Stimulated activated CD8-positive, alpha-beta memory T cell treated with anti-CD3 and anti-CD28 coated beads, Interleukin-15, amount 100 ng/mL, for 1 hour (primary cell): Measurements from ENCODE around the gene RALY.

Source experiments
- DNase-seq: peaks from one replicate; pipeline ENCODE4 v3.0.0-alpha.2; 2020; ENCODE audit warnings: low read depth

The RALY gene

DNA sequence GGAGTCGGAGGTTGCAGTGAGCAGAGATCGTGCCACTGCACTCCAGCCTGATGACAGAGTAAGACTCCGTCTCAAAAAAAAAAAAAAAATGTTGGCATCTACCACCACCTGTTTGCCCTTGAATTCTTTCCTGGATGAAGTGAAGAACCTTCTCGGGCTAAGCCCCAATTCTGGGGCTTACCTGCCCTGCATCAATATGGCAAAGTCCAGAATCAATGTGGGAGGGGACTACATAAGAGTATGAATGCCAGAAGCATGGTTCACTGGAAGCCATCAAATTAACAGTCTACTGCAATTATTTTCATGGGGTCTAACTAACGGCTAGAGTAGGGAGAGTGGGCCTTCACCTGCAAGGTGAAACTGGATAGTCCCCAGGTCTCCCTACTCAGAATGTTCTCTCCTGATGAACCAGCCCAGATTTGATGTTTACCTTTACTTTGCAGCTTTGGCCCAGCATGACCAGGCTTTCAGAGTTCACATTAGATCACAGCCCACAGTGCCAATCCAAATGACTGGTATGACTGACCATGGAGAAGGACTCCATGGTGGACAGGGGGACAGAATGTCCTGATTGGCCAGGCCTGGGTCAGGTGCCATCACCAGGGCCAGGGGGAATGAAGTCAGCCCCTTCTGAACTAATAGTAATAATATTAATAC lies 7.0 kb upstream of the RALY start:
- DNase-seq: no peak

DNA sequence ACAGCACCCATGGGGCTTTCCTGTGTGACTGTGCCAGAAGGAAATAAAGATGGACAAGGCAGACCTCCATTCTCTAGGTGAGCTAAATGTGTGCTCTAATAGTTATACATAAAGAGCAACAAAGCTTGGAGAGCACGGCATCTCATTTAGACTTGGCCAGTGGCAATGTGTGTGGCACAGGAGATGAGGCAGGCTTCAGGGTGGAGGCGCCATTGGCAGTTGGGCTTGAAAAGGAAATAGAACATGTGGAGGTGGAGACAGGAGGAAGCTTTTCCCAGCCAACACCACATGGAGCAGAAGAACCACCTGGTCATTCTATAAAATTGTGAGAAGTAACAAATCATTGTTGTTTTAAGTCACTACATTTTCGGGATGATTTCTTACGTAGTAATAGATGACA lies 3.6 kb upstream of the RALY start:
- DNase-seq: no peak

DNA sequence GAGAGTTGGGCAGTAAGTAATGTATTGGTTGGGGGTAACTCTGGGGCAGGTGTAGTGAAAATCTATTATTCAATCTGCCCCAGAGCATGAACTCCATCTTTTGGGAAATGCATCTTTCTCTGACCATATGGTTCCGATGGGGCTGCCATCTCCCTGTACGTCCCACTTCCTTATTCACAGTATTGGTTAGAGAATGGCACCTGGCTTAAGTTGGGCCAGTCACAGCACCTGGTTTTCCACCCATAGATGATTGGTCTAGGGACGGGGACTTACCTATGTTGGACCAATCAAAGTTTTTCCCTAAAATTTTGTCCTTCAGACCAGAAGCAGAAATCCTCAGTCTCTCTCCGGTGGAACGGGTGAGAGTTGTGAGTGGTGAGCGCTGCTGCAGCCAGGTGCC lies 2.2 kb upstream of the RALY start:
- no peak for DNase-seq

DNA sequence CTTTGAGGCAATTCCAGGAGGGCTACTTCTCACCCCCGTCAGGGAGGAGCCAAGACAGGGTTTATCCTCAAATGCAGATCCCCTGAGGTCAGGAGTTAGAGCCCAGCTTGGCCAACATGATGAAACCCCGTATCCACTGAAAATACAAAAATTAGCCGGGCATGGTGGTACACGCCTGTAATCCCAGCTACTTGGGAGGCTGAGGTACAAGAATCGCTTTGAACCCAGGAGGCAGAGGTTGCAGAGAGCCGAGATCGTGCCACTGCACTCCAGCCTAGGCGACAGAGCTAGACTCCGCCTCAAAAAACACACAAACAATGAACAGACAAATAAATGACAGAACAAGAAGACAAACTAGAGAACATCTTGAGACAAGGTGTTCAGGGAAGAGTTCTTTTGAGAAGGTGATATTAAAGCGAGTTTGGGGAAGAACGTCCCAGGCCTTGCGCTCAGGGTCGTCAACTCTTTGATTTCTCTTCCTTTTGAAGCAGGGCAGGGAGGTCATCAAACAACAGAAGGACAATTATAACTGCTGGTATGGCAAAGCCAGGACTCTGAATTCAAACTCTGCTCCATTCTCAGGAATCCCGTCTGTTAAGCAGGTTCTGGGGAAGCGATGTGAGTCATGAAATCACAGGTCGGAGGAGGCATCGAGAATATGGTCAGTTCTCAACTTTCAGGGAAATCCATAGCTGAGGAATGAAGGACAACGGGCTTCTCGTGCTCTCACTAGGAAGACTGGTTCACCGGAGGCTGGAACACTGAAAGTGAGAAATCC lies 1.4 kb upstream of the RALY start:
- DNase-seq: no peak

DNA sequence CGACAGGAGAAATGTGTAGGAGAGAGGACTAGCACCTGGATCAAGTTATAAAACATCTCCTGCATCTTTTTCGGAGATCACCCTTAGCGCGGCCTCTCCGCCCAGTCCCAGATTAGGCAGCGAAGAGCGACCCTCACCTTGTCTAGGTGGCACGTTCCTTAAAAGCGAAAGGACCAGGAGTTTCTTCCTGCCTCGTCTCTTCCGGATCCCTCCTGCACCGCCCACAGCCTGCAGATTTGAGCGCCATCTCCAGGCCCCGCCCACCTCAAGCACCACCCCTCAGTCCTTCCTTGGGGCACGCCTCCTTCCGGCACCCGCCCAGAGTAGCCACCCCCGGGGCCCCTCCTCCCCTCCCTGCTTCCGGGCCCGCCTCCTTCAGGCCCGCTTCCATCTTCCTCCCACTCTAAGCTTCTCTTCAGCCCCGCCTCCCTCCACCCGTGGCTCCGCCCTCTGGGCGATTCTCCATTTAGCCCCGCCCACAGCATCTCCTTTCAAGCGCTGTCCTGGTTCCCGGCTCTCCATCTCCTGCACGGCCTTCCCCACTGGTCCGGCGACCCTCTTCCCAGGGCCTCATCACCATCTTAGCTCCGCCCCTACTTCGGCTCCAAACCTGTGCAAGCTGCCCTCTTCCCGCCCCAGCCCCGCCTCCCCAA lies 662 bp upstream of the RALY start:
- DNase-seq: peak; percentile 99

DNA sequence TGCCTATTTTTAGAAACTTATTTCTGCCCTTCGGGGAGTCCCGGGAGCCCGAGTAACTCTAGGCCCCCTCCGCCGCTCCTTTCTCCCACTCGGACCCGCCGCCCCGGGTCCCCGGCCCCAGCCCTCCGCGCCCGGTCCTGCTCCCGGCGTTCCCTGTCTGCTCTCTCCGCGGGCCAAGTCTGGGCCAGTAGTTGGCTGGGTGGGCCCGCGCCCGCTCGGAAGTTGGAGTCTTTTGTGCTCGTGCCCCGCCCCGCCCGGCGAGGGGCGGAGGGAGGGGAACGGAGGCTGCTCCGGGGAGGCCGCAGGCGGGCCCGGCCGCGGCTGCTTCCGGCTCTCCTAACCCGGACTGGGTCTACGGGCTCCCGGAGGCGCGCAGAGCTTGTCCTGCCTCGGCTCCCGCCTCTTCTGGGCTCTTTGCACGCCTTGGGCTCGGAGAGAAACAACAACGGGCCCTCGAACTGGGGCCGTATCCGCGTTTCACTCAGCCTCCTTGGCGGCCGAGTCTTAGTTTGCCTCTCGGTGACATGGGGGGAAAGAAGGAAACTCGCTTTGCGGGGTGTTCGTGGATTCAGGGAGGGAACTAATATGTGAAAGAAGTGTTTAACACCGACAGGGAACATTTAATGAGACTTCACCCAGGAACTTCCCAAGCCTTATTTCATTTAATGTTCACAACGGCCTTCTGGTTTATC lies 657 bp downstream of the RALY start:
- peak; percentile 50 for DNase-seq

DNA sequence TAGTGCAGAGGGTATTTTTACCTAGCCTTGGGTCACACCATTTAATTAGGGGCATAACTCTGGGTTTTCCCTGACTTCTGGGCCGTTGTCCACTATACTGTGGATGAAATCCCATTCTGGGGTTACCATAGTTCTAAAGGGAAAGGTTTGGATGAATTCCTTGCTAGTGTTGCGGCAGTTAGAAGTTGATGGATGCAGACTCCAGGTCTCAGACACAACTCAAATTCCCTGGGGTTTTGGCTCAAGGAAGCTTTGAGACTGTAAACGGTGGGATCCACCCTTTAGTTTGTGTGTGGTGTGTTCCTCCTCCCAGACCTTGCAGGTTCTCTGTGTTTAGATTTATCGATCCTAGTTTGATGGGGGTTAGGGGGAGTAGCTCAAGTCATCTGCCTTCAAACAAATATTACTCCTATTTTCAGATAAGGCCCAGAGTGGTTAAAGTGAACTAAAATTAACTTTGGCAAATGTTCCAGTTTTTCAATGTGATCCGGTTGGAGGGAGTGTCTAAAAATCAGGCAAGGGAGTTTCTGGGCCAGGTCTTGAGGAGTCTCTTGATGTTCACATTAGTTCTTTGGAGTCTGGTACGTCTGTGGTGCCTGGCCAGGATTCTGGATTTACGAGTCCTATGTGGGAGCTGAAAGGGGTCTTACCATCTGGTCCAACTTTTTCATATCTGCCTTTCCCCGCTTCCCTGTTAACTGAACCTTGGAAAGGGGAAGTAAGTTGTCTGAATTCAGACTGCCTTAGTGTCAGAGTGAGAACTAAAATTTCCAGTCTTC lies 1.5 kb downstream of the RALY start:
- no peak for DNase-seq

DNA sequence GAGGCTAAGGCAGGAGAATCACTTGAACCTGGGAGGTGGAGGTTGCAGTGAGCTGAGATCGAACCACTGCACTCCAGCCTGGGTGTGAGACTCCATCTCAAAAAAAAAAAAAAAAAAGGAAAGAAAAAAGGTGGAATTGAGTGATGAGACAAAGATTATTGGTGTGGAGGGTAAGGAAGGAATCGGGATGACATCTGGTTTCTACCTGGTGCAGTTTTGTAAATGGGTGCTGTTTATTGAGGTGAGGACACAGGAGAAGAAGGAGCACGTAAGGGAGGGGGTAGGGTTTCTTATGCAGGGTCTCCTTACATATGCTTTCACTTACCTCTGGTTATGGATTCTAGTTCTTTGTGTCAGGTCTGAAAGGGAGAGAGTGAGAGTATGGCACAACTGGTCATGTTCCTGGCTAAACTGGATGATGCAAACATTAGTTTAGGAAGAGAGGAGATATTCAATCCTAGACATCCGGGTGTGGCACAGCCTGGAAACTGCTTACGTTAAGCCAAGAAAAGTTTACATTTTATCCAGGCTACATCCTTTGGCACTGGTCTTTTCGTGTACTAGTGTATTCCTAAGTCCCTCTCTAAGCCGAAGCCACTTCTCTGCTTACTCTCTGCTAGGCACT lies 5.4 kb downstream of the RALY start:
- no peak for DNase-seq

DNA sequence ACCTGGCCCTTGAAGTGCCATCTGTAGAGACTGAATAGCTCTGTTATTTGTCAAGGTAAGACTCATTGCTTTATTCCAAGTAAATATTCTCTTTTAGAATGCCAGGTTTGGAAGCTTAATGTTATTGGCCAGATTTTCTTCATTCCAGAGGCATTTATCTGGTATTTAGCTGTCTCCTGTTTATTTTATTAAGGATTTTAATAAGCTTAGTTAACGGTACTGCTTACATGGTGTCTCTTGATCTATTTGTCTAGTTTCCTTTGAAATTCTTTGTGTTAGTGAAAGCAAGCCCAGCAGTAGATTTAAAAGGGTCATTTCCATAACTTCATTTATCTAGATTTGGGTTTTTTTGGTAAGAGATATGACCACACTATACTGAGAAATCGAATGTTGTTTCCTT lies 7.7 kb downstream of the RALY start:
- DNase-seq: no peak

DNA sequence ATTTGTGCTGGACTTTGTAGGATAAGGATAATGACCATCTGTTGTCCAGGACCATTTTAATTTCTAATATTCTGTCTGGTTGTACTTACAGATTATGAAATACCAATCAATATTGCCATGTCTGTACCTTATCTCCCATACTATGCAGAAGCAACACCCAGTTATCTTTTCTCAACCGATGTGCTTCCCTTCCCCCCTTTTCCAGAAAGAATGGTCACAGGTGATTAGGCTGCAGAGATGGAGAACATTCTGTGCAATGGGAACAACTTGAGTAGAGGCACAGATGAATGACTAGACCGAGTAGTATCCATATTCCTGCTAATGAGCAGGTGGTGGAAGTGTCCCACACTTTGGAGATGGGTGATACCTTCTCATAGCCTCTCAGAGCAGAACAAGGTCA lies 10.5 kb downstream of the RALY start:
- DNase-seq: no peak

DNA sequence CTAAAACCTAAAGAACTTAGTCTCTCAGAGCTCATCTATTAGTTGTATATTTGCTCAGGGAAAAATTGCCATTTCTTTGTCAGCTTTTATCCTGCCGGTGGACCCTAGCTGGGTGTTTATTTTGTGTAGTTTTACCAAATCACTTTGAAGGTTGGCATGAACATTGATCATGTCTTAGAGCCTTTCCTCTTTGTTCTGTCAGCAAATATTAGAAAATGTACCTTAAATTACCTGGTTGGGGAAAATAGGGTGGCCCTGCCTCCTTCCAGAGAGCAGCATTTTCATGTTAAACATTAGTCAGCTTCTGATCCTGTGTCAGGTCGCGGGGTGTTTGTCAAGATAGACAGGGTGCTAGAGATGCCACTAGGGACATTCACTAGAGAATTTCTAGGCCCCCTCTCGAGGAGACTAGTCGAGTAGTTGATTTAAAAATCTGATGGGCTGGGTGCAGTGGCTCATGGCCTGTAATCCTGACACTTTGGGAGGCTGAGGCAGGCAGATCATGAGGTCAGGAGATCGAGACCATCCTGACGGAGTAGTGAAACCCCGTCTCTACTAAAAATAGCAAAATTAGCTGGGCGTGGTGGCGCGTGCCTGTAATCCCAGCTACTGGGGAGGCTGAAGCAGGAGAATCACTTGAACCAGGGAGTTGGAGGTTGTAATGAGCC lies 11.2 kb downstream of the RALY start:
- DNase-seq: no peak

DNA sequence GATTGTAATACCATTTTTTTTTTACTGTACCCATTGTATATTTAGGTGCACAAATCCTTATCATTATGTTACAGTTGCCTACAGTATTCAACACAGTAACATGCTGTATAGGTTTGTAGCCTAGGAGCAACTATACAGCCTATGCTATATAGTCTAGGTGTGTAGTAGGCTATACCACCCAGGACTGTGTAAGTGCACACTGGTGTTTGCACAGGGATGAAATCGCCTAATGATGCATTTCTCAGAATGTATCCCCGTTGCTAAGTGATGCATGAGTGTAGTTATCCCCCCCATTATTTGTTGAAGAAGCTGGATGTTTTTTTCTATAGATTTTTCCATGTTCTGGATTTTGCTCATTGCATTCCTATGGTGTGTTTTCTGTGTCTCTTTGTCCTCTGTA lies 12.9 kb downstream of the RALY start:
- no peak for DNase-seq

DNA sequence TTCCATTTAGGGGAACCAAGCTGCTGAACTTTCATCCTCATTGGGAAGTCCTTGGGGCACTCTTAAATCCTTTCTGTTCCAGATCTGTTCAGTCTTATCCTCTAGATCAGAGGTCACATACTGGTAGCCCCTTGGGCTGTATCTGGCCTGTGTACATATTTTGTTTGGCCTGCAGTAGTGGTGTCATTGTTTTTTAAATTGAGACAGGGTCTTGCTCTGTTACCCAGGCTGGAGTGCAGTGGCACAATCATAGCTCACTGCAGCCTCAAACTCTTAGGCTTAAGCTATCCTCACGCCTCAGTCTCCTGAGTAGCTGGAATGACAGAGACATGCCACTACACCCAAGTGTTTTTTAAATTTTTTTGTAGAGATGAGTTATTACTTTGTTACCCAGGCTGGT lies 14.8 kb downstream of the RALY start:
- no peak for DNase-seq

DNA sequence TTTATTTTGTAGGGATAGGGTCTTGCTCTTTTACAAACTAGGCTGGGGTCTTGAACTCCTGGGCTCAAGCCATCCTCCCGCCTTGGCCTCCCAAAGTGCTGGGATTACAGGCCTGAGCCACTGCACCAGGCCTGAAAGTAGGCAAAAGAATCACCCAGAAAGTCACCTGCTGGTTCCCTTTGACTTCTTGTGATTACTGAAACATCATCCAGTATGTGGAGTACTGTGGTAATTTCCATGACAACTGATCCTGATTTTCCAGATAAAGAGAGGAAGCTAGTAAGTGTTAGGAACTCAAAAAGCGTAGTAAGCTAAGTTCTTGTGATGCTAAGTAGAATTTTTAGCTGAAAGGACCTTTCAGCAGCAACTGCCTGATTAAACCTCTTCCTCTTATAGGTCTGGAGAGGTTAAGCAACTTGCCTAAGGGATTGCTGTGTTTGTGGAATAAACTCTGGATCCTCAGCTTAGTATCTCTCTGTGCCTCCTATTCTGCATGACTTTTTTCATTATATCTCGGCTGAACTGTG lies 16.8 kb downstream of the RALY start:
- DNase-seq: no peak

DNA sequence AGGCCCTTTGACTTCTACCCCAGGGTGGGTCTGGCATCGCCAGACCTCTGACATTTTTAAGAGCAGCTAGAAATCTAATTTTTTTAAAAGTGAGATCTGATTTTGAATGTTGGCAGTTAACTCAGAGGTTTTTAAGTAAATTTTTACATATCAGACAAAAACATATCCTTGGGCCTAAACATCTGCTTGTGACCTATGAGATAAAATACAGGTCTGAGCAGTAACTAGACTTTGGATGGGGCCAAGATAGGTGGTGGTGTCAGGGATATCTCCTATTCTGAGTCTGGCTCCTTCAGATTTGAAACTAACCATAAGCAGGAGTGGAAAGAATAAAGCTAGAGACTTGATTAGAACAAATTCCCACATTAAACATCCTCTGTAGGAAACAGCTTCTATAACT lies 17.6 kb downstream of the RALY start:
- DNase-seq: no peak

DNA sequence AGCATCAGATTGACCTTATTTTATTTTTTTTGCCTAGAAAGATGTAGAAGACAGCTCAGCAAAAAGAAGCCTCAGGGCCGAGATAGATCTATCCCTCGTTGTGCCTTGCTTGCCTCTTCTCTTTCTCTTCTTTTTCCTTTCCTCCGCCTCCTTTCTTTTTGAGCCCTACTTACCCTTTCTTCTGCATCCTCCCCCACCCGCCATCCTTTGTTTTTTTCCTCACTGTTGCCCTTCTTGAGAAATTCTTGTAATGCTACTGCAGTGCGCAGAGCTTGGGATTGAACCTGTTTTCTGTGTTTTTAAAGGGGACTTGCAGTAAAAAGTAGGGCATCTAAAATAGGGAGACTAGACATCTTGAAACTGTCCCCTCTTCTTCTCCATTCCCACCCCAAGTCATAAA lies 18.6 kb downstream of the RALY start:
- DNase-seq: no peak

DNA sequence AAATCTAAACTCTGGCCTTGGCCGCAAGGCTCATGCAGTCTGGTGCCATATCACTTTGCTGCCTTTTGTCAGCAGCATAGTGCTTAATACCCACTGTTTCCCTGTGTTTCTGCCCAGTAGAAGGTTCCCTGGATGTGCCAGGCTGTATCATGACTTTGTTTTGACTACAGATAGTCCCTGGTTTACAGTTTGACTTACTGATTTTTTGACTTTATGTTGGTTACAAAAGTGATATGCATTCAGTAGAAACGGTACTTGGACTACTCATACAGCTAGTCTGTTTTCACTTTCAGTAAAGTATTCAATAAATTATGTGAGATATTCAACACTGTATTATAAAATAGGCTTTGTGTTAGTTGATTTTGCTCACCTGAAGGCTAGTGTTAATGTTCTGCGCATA lies 19.0 kb downstream of the RALY start:
- no peak for DNase-seq

DNA sequence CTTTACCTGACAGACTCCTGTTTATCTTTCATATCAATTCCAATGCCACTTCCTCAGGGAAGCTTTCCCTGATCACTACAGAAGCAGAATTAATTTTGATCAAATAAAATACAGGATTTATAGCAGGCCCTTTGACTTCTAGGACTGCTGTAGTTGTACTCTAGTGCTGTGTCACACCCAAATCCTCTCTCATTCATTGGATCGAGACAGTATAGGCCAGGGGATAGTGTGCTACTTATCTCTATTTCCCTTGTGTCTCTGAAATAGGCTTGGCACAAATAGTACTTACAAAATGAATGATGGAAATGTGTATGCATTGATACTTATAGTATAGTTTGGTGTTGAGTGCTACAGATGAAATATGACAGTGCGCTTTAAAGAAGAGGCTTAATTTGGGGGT lies 19.8 kb downstream of the RALY start:
- DNase-seq: no peak

DNA sequence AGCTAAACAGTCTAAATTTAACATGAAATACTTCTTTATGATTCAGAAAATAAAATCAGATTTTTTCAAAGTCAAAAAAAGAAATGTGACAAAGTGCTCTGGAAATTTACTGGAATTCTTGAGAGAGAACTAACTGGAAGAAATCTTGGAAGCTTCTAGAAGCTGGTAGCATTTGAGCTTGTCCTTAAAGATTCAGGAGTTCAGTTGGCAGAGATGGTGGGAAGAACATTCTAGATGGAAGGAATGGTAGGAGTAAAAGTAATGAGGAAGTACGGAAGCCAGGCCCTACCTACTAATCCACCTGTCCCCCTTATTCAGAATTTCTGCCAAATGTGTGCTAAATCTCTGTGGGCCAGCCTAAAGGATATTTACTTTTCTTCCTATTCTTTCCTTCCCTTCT lies 21.2 kb downstream of the RALY start:
- DNase-seq: no peak

DNA sequence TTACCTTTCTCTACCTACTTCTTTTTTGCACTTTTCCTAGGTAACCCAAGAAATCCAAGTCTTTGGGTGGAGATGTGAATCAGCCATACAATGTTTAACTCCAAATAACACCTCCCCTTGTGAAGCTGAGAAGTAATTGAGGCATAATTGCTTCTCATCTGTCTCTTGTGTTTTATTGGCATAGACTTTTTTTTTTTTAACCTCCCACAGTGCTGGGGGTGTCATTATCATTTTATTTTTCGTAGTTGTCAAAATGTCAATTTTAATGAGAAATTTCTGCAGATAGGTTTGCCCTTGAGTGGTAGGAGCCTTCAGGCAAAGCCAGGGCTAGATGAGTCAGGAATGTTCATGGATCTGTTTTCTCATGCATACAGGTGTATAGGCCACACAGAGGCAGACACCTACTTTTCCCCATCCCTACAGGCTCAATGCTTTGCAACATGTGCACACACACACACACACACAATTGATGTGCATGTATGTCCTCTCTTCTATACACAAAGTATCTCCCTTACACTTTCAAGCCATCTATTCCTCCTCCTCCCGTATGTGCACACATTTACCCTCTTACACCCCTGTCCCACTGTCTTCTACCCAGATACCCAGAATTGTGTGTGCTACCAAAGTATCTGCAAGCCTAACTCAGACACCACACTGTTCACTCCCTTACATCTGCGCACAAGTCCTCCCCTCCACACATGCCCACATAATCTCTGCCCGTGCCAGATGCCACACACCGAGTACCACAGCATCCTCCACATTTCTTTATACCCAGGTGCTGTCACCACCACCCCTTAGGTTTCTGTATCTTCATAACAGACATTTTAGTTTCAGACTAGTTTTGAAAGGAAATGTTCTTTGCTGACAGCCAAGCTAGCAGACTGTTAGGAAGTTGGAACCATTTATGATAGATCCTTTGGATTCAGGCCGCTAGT lies 22.0 kb downstream of the RALY start:
- DNase-seq: no peak
